Astrocyte (in vitro differentiated cells and primary cell): ENCODE results near the gene SYT7. TPM values are rescaled to one million over a fixed set of nuclear protein-coding genes. Genes with fewer than 3 reads are reported as not detected.
A peak's percentile ranks its signal among the peaks of the same experiment; 100 is the strongest.

Experiments used
- DNase-seq: peaks from one replicate; pipeline ENCODE4 v3.0.0-alpha.2; 2010; ENCODE audit warnings: low read depth
- FAIRE-seq: peaks from 2 replicates; lab custom pipeline; 2011; peaks lifted over from hg19 to GRCh38; lab: Jason Lieb, UNC
- H2AFZ ChIP-seq: 2 replicates; pipeline ENCODE4 v1.6.0; 2012; ENCODE audit warnings: low read depth, low read length, inconsistent platforms
- H3K27ac ChIP-seq: 2 replicates; pipeline ENCODE4 v1.5.1; 2011; ENCODE audit warnings: low read depth, low read length, inconsistent platforms
- H3K27me3 ChIP-seq: 2 replicates; pipeline ENCODE4 v1.6.0; 2011; ENCODE audit warnings: low read length, inconsistent platforms; ENCODE audit not compliant: insufficient read depth
- H3K36me3 ChIP-seq: 2 replicates; pipeline ENCODE4 v1.5.1; 2011; ENCODE audit warnings: low read length, inconsistent platforms; ENCODE audit not compliant: insufficient read depth
- H3K4me1 ChIP-seq: 2 replicates; pipeline ENCODE4 v1.5.1; 2011; ENCODE audit warnings: low read length, inconsistent platforms; ENCODE audit not compliant: insufficient read depth
- H3K4me2 ChIP-seq: 2 replicates; pipeline ENCODE4 v1.6.0; 2012; ENCODE audit warnings: low read length, inconsistent platforms
- H3K4me3 ChIP-seq: 2 replicates; pipeline ENCODE4 v1.5.1; 2011; ENCODE audit warnings: low read depth, mild to moderate bottlenecking, low read length, inconsistent platforms; ENCODE audit not compliant: insufficient read depth
- H3K79me2 ChIP-seq: 2 replicates; pipeline ENCODE4 v1.6.0; 2012; ENCODE audit warnings: mild to moderate bottlenecking, low read length, inconsistent platforms; ENCODE audit not compliant: insufficient read depth
- H3K9ac ChIP-seq: 2 replicates; pipeline ENCODE4 v1.6.0; 2012; ENCODE audit warnings: mild to moderate bottlenecking, low read length, inconsistent platforms
- H3K9me3 ChIP-seq: 2 replicates; pipeline ENCODE4 v1.5.1; 2012; ENCODE audit warnings: low read depth, mild to moderate bottlenecking, low read length, inconsistent platforms; ENCODE audit not compliant: insufficient read depth
- H4K20me1 ChIP-seq: 2 replicates; pipeline ENCODE4 v1.6.0; 2012; ENCODE audit warnings: low read length, inconsistent platforms; ENCODE audit not compliant: insufficient read depth
- H3K27ac Mint-ChIP-seq: one replicate; pipeline ENCODE4 v1.8.0; 2021; ENCODE audit warnings: mild to moderate bottlenecking, mixed read lengths; ENCODE audit not compliant: unreplicated experiment
- H3K27me3 Mint-ChIP-seq: one replicate; pipeline ENCODE4 v1.8.0; 2021; ENCODE audit warnings: low read depth, mixed read lengths; ENCODE audit not compliant: unreplicated experiment
- H3K36me3 Mint-ChIP-seq: one replicate; pipeline ENCODE4 v1.8.0; 2021; ENCODE audit warnings: low read depth, mixed read lengths; ENCODE audit not compliant: unreplicated experiment
- H3K4me1 Mint-ChIP-seq: one replicate; pipeline ENCODE4 v1.8.0; 2021; ENCODE audit warnings: low read depth, mixed read lengths; ENCODE audit not compliant: unreplicated experiment
- H3K4me3 Mint-ChIP-seq: one replicate; pipeline ENCODE4 v1.8.0; 2021; ENCODE audit warnings: mild to moderate bottlenecking, moderate library complexity, mixed read lengths; ENCODE audit not compliant: unreplicated experiment
- H3K9me3 Mint-ChIP-seq: one replicate; pipeline ENCODE4 v1.8.0; 2021; ENCODE audit warnings: mild to moderate bottlenecking, mixed read lengths; ENCODE audit not compliant: unreplicated experiment
- CTCF ChIP-seq: IDR thresholded peaks from 2 replicates; pipeline ENCODE4 v1.5.1; 2011; ENCODE audit warnings: low read depth, mild to moderate bottlenecking, inconsistent platforms, low read length, moderate library complexity; ENCODE audit not compliant: insufficient read depth
- EZH2 ChIP-seq: IDR thresholded peaks from 2 replicates; pipeline ENCODE4 v1.6.1; 2012; ENCODE audit warnings: mild to moderate bottlenecking, low read length, inconsistent platforms; ENCODE audit not compliant: insufficient read depth
- total RNA-seq: library from RNA; stranded (reverse); gene quantifications from 2 replicates; pipeline ENCODE4 v1.2.1, GENCODE V29; 2021

The SYT7 gene
- total RNA-seq, 1 donor from 2014 or later = 3.7 TPM

GRCh38 chr11:61626580-61627380, 45.9 kb upstream of the SYT7 start:
- no peak overlapping the region for H3K4me3 ChIP-seq
- no peaks in the 10 kb centered on the region for H3K9me3 ChIP-seq
- peak overlapping the region; percentile 80 for H3K27ac Mint-ChIP-seq
- no peaks in the 10 kb centered on the region for H4K20me1 ChIP-seq
- H3K27me3 ChIP-seq = no peaks in the 10 kb centered on the region
- H3K36me3 ChIP-seq = no peaks in the 10 kb centered on the region
- peak overlapping the region; percentile 32 for H3K9ac ChIP-seq
- FAIRE-seq (no peak), DNase-seq (no peak)
- H3K4me1 ChIP-seq = peaks cover 9% of the 10 kb centered on the region
- no peak overlapping the region for H3K27ac ChIP-seq
- H3K4me3 Mint-ChIP-seq = peak overlapping the region; percentile 72
- peaks cover 9% of the 10 kb centered on the region for H3K36me3 Mint-ChIP-seq
- H3K79me2 ChIP-seq = no peaks in the 10 kb centered on the region
- no peak overlapping the region for H2AFZ ChIP-seq
- peaks cover 1% of the 10 kb centered on the region for H3K9me3 Mint-ChIP-seq
- peaks cover 37% of the 10 kb centered on the region for H3K27me3 Mint-ChIP-seq
- peaks cover 24% of the 10 kb centered on the region for H3K4me1 Mint-ChIP-seq
- TF ChIP-seq CTCF (no peak), EZH2 (no peak)
- peak overlapping the region; percentile 54 for H3K4me2 ChIP-seq

- FAIRE-seq (no peak), DNase-seq (no peak)
- Histone ChIP-seq H3K79me2 (no peaks in the 10 kb centered on the region), H3K27ac (no peak overlapping the region), H3K36me3 (no peaks in the 10 kb centered on the region), H3K9me3 (no peaks in the 10 kb centered on the region), H3K9ac (no peak overlapping the region), H3K4me3 (no peak overlapping the region), H3K4me2 (no peak overlapping the region), H3K4me1 (peaks cover 9% of the 10 kb centered on the region), H2AFZ (no peak overlapping the region), H3K27me3 (no peaks in the 10 kb centered on the region), H4K20me1 (no peaks in the 10 kb centered on the region)
- H3K27me3 Mint-ChIP-seq = peaks cover 42% of the 10 kb centered on the region
- H3K4me3 Mint-ChIP-seq = no peak overlapping the region
- peaks cover 9% of the 10 kb centered on the region for H3K36me3 Mint-ChIP-seq
- peak overlapping the region; percentile 66 for H3K27ac Mint-ChIP-seq
- TF ChIP-seq EZH2 (no peak), CTCF (no peak)
- peaks cover 1% of the 10 kb centered on the region for H3K9me3 Mint-ChIP-seq
- H3K4me1 Mint-ChIP-seq = peaks cover 24% of the 10 kb centered on the region
Measured at GRCh38 chr11:61625525-61625924, 44.6 kb upstream of the SYT7 start.

GRCh38 chr11:61621917-61622585, 41.2 kb upstream of the SYT7 start:
- H3K27me3 ChIP-seq = no peaks in the 10 kb centered on the region
- H3K79me2 ChIP-seq = no peaks in the 10 kb centered on the region
- no peaks in the 10 kb centered on the region for H3K36me3 ChIP-seq
- no peak overlapping the region for H3K9ac ChIP-seq
- H3K27ac ChIP-seq = no peak overlapping the region
- H3K9me3 ChIP-seq = no peaks in the 10 kb centered on the region
- Mint-ChIP-seq H3K4me3 (no peak overlapping the region), H3K4me1 (peaks cover 8% of the 10 kb centered on the region), H3K27ac (no peak overlapping the region), H3K36me3 (peaks cover 8% of the 10 kb centered on the region), H3K9me3 (peaks cover 1% of the 10 kb centered on the region), H3K27me3 (peaks cover 33% of the 10 kb centered on the region)
- H3K4me1 ChIP-seq = peaks cover 13% of the 10 kb centered on the region
- no peak for TF ChIP-seq EZH2
- TF ChIP-seq CTCF = no peak
- no peaks in the 10 kb centered on the region for H4K20me1 ChIP-seq
- no peak overlapping the region for H3K4me2 ChIP-seq
- H3K4me3 ChIP-seq = no peak overlapping the region
- FAIRE-seq = no peak
- DNase-seq = no peak
- H2AFZ ChIP-seq = no peak overlapping the region
